ENCODE data around the gene ASTE1. TPM values are rescaled to one million over a fixed set of nuclear protein-coding genes. Genes with fewer than 3 reads are reported as not detected.
A peak's percentile ranks its signal among the peaks of the same experiment; 100 is the strongest.

Gene ASTE1
- total RNA-seq, 1 donor from 2014 or later: 7.4 TPM

GRCh38 chr3:131036986-131037385, 10.4 kb upstream of the ASTE1 start:
- peaks cover 5% of the 10 kb centered on the region for H3K36me3 Mint-ChIP-seq (ENCODE audit: low read depth)
- no peak overlapping the region for H3K27ac Mint-ChIP-seq
- no peak overlapping the region for H3K4me3 Mint-ChIP-seq (ENCODE audit: low read depth)
- peaks cover 3% of the 10 kb centered on the region for H3K27me3 Mint-ChIP-seq (ENCODE audit: low read depth)
- intact Hi-C loops (cut with micrococcal nuclease): loop anchor here (5.0 kb wide), 1 partner anchor 755 kb away; no protein-coding TSS in a partner anchor
- DNase-seq (ENCODE audit: low spot score): no peak
- H3K4me1 Mint-ChIP-seq (ENCODE audit: low read depth): peaks cover 17% of the 10 kb centered on the region
- peaks cover 10% of the 10 kb centered on the region for H3K9me3 Mint-ChIP-seq

- DNase-seq (ENCODE audit: low spot score): no peak
- no peak overlapping the region for H3K27ac Mint-ChIP-seq
- H3K36me3 Mint-ChIP-seq (ENCODE audit: low read depth): peaks cover 2% of the 10 kb centered on the region
- H3K27me3 Mint-ChIP-seq (ENCODE audit: low read depth): peaks cover 7% of the 10 kb centered on the region
- intact Hi-C loops (cut with micrococcal nuclease): loop anchor here (5.0 kb wide), 1 partner anchor 756 kb away; no protein-coding TSS in a partner anchor
- peaks cover 13% of the 10 kb centered on the region for H3K4me1 Mint-ChIP-seq (ENCODE audit: low read depth)
- H3K4me3 Mint-ChIP-seq (ENCODE audit: low read depth): no peak overlapping the region
- H3K9me3 Mint-ChIP-seq: peaks cover 5% of the 10 kb centered on the region
Measured at GRCh38 chr3:131036200-131036816, 9.7 kb upstream of the ASTE1 start.

- H3K4me3 Mint-ChIP-seq (ENCODE audit: low read depth): no peak overlapping the region
- H3K27me3 Mint-ChIP-seq (ENCODE audit: low read depth): peaks cover 8% of the 10 kb centered on the region
- intact Hi-C loops (cut with micrococcal nuclease): no loop called here
- H3K36me3 Mint-ChIP-seq (ENCODE audit: low read depth): no peaks in the 10 kb centered on the region
- no peaks in the 10 kb centered on the region for H3K9me3 Mint-ChIP-seq
- H3K4me1 Mint-ChIP-seq (ENCODE audit: low read depth): peaks cover 1% of the 10 kb centered on the region
- DNase-seq (ENCODE audit: low spot score): no peak
- no peak overlapping the region for H3K27ac Mint-ChIP-seq
Measured at GRCh38 chr3:131033480-131034080, 7.0 kb upstream of the ASTE1 start.

GRCh38 chr3:131031660-131032059, 5.0 kb upstream of the ASTE1 start:
- peaks cover 8% of the 10 kb centered on the region for H3K27me3 Mint-ChIP-seq (ENCODE audit: low read depth)
- no peaks in the 10 kb centered on the region for H3K36me3 Mint-ChIP-seq (ENCODE audit: low read depth)
- intact Hi-C loops (cut with micrococcal nuclease): no loop called here
- H3K9me3 Mint-ChIP-seq: no peaks in the 10 kb centered on the region
- no peak for DNase-seq (ENCODE audit: low spot score)
- no peak overlapping the region for H3K27ac Mint-ChIP-seq
- H3K4me1 Mint-ChIP-seq (ENCODE audit: low read depth): peaks cover 8% of the 10 kb centered on the region
- H3K4me3 Mint-ChIP-seq (ENCODE audit: low read depth): no peak overlapping the region

GRCh38 chr3:131028844-131029243, 2.2 kb upstream of the ASTE1 start:
- peaks cover 28% of the 10 kb centered on the region for H3K4me1 Mint-ChIP-seq (ENCODE audit: low read depth)
- intact Hi-C loops (cut with micrococcal nuclease): loop anchor here (5.0 kb wide), 4 partner anchors 122 to 1003 kb away; partner anchors contain the start of gene ATP2C1
- no peaks in the 10 kb centered on the region for H3K9me3 Mint-ChIP-seq
- no peak overlapping the region for H3K27ac Mint-ChIP-seq
- no peak for DNase-seq (ENCODE audit: low spot score)
- no peak overlapping the region for H3K4me3 Mint-ChIP-seq (ENCODE audit: low read depth)
- peaks cover 5% of the 10 kb centered on the region for H3K27me3 Mint-ChIP-seq (ENCODE audit: low read depth)
- H3K36me3 Mint-ChIP-seq (ENCODE audit: low read depth): peaks cover 20% of the 10 kb centered on the region

GRCh38 chr3:131025539-131025938, 1.1 kb downstream of the ASTE1 start:
- no peak for DNase-seq (ENCODE audit: low spot score)
- Mint-ChIP-seq H3K36me3 (ENCODE audit: low read depth) (peaks cover 38% of the 10 kb centered on the region), H3K27ac (peak overlapping the region; percentile 93), H3K4me1 (ENCODE audit: low read depth) (peaks cover 43% of the 10 kb centered on the region), H3K4me3 (ENCODE audit: low read depth) (peak overlapping the region; percentile 88), H3K27me3 (ENCODE audit: low read depth) (no peaks in the 10 kb centered on the region), H3K9me3 (no peaks in the 10 kb centered on the region)
- intact Hi-C loops (cut with micrococcal nuclease): loop anchor here (5.0 kb wide), 4 partner anchors 118 to 1007 kb away; partner anchors contain the start of gene ATP2C1

GRCh38 chr3:131020122-131020693, 6.4 kb downstream of the ASTE1 start:
- DNase-seq (ENCODE audit: low spot score): no peak
- H3K27me3 Mint-ChIP-seq (ENCODE audit: low read depth): no peaks in the 10 kb centered on the region
- no peak overlapping the region for H3K4me3 Mint-ChIP-seq (ENCODE audit: low read depth)
- H3K27ac Mint-ChIP-seq: no peak overlapping the region
- no peaks in the 10 kb centered on the region for H3K9me3 Mint-ChIP-seq
- peaks cover 33% of the 10 kb centered on the region for H3K4me1 Mint-ChIP-seq (ENCODE audit: low read depth)
- peaks cover 60% of the 10 kb centered on the region for H3K36me3 Mint-ChIP-seq (ENCODE audit: low read depth)
- intact Hi-C loops (cut with micrococcal nuclease): no loop called here

- H3K4me1 Mint-ChIP-seq (ENCODE audit: low read depth): peaks cover 21% of the 10 kb centered on the region
- no peaks in the 10 kb centered on the region for H3K9me3 Mint-ChIP-seq
- no peak overlapping the region for H3K4me3 Mint-ChIP-seq (ENCODE audit: low read depth)
- peaks cover 55% of the 10 kb centered on the region for H3K36me3 Mint-ChIP-seq (ENCODE audit: low read depth)
- no peaks in the 10 kb centered on the region for H3K27me3 Mint-ChIP-seq (ENCODE audit: low read depth)
- intact Hi-C loops (cut with micrococcal nuclease): no loop called here
- DNase-seq (ENCODE audit: low spot score): no peak
- H3K27ac Mint-ChIP-seq: no peak overlapping the region
Measured at GRCh38 chr3:131018970-131019369, 7.7 kb downstream of the ASTE1 start.

GRCh38 chr3:131009698-131010097, 16.9 kb downstream of the ASTE1 start:
- Mint-ChIP-seq H3K4me3 (ENCODE audit: low read depth) (no peak overlapping the region), H3K36me3 (ENCODE audit: low read depth) (peaks cover 62% of the 10 kb centered on the region), H3K27me3 (ENCODE audit: low read depth) (no peaks in the 10 kb centered on the region), H3K9me3 (no peaks in the 10 kb centered on the region), H3K27ac (no peak overlapping the region), H3K4me1 (ENCODE audit: low read depth) (peaks cover 2% of the 10 kb centered on the region)
- intact Hi-C loops (cut with micrococcal nuclease): no loop called here
- DNase-seq (ENCODE audit: low spot score): no peak

- H3K4me1 Mint-ChIP-seq (ENCODE audit: low read depth): peaks cover 9% of the 10 kb centered on the region
- no peak overlapping the region for H3K27ac Mint-ChIP-seq
- no peak for DNase-seq (ENCODE audit: low spot score)
- no peak overlapping the region for H3K4me3 Mint-ChIP-seq (ENCODE audit: low read depth)
- H3K36me3 Mint-ChIP-seq (ENCODE audit: low read depth): peaks cover 63% of the 10 kb centered on the region
- intact Hi-C loops (cut with micrococcal nuclease): no loop called here
- no peaks in the 10 kb centered on the region for H3K27me3 Mint-ChIP-seq (ENCODE audit: low read depth)
- H3K9me3 Mint-ChIP-seq: no peaks in the 10 kb centered on the region
Measured at GRCh38 chr3:131008326-131008725, 18.3 kb downstream of the ASTE1 start.

GRCh38 chr3:131007782-131008181, 18.8 kb downstream of the ASTE1 start:
- peaks cover 10% of the 10 kb centered on the region for H3K4me1 Mint-ChIP-seq (ENCODE audit: low read depth)

GRCh38 chr3:131007256-131007655, 19.4 kb downstream of the ASTE1 start:
- intact Hi-C loops (cut with micrococcal nuclease): no loop called here
- Mint-ChIP-seq H3K36me3 (ENCODE audit: low read depth) (peaks cover 56% of the 10 kb centered on the region), H3K9me3 (no peaks in the 10 kb centered on the region), H3K27ac (no peak overlapping the region), H3K4me1 (ENCODE audit: low read depth) (peaks cover 10% of the 10 kb centered on the region), H3K27me3 (ENCODE audit: low read depth) (no peaks in the 10 kb centered on the region), H3K4me3 (ENCODE audit: low read depth) (no peak overlapping the region)
- no peak for DNase-seq (ENCODE audit: low spot score)

More at GRCh38 chr3:131007782-131008181, 18.8 kb downstream of the ASTE1 start:
- Mint-ChIP-seq H3K9me3 (no peaks in the 10 kb centered on the region), H3K4me3 (ENCODE audit: low read depth) (no peak overlapping the region), H3K27me3 (ENCODE audit: low read depth) (no peaks in the 10 kb centered on the region), H3K36me3 (ENCODE audit: low read depth) (peaks cover 62% of the 10 kb centered on the region), H3K27ac (no peak overlapping the region)
- no peak for DNase-seq (ENCODE audit: low spot score)
- intact Hi-C loops (cut with micrococcal nuclease): no loop called here

- H3K27me3 Mint-ChIP-seq (ENCODE audit: low read depth): no peaks in the 10 kb centered on the region
- H3K4me3 Mint-ChIP-seq (ENCODE audit: low read depth): no peak overlapping the region
- intact Hi-C loops (cut with micrococcal nuclease): no loop called here
- H3K27ac Mint-ChIP-seq: peak overlapping the region; percentile 34
- DNase-seq (ENCODE audit: low spot score): no peak
- H3K36me3 Mint-ChIP-seq (ENCODE audit: low read depth): peaks cover 49% of the 10 kb centered on the region
- H3K4me1 Mint-ChIP-seq (ENCODE audit: low read depth): peaks cover 10% of the 10 kb centered on the region
- H3K9me3 Mint-ChIP-seq: no peaks in the 10 kb centered on the region
Measured at GRCh38 chr3:131004603-131005002, 22.0 kb downstream of the ASTE1 start.

All from activated T-helper 2 cell treated with anti-CD3 and anti-CD28 coated beads, Interferon-gamma antibody, Interleukin-2, Interleukin-4, amounts not matched to agents 10 μg/mL and 5 μg/mL and 100 μg/mL, durations not matched to agents 14 hours and 24 hours and 36 hours (primary cell).